Measurements from ENCODE around the gene ANKMY1.

The ANKMY1 gene

GRCh38 chr2:240585101-240585500 is 27.3 kb upstream of the ANKMY1 start:
- H3K4me3 ChIP-seq (ENCODE audit: control insufficient read depth, low read depth, low read length), result peak overlapping the region; percentile 97
- no peak for TF ChIP-seq CTCF (IDR thresholded peaks at IDR 0.05; ENCODE audit: control insufficient read depth, insufficient read depth, low read depth, low read length, missing control alignments)
- DNase-seq (ENCODE audit: low read depth), result no peak

- H3K4me3 ChIP-seq (ENCODE audit: control insufficient read depth, low read depth, low read length), result no peak overlapping the region
- no peak for DNase-seq (ENCODE audit: low read depth)
These were observed 26.8 kb upstream of the ANKMY1 start for GRCh38 chr2:240584486-240585031.

GRCh38 chr2:240583774-240584173 is 26.0 kb upstream of the ANKMY1 start:
- no peak for DNase-seq (ENCODE audit: low read depth)
- TF ChIP-seq CTCF (IDR thresholded peaks at IDR 0.05; ENCODE audit: control insufficient read depth, insufficient read depth, low read depth, low read length, missing control alignments), result no peak
- H3K4me3 ChIP-seq (ENCODE audit: control insufficient read depth, low read depth, low read length), result no peak overlapping the region

More at GRCh38 chr2:240584486-240585031, 26.8 kb upstream of the ANKMY1 start:
- no peak for TF ChIP-seq CTCF (IDR thresholded peaks at IDR 0.05; ENCODE audit: control insufficient read depth, insufficient read depth, low read depth, low read length, missing control alignments)

- DNase-seq (ENCODE audit: low read depth), result no peak
- no peak for TF ChIP-seq CTCF (IDR thresholded peaks at IDR 0.05; ENCODE audit: control insufficient read depth, insufficient read depth, low read depth, low read length, missing control alignments)
These were observed 25.0 kb upstream of the ANKMY1 start for GRCh38 chr2:240582781-240583180.

GRCh38 chr2:240581811-240582210 is 24.0 kb upstream of the ANKMY1 start:
- DNase-seq (ENCODE audit: low read depth), result no peak

More at GRCh38 chr2:240582781-240583180, 25.0 kb upstream of the ANKMY1 start:
- no peak overlapping the region for H3K4me3 ChIP-seq (ENCODE audit: control insufficient read depth, low read depth, low read length)

GRCh38 chr2:240579771-240580614 is 22.2 kb upstream of the ANKMY1 start:
- peak; percentile 81 for DNase-seq (ENCODE audit: low read depth)
- H3K4me3 ChIP-seq (ENCODE audit: control insufficient read depth, low read depth, low read length), result no peak overlapping the region
- TF ChIP-seq CTCF (IDR thresholded peaks at IDR 0.05; ENCODE audit: control insufficient read depth, insufficient read depth, low read depth, low read length, missing control alignments), result peak; percentile 11

More at GRCh38 chr2:240581811-240582210, 24.0 kb upstream of the ANKMY1 start:
- TF ChIP-seq CTCF (IDR thresholded peaks at IDR 0.05; ENCODE audit: control insufficient read depth, insufficient read depth, low read depth, low read length, missing control alignments), result no peak
- H3K4me3 ChIP-seq (ENCODE audit: control insufficient read depth, low read depth, low read length), result no peak overlapping the region

All from AG09309 (cell line).